Inferior parietal cortex (tissue), 1 donor: Measurements from ENCODE around the gene PTPRQ.

ENCODE experiments used
- DNase-seq: peaks from one replicate; pipeline ENCODE4 v3.0.0-alpha.2; 2016; ENCODE audit errors: extremely low spot score

PTPRQ gene

GRCh38 chr12:80565271-80565670 lies 121.2 kb downstream of the PTPRQ start:
- no peak for DNase-seq

GRCh38 chr12:80567401-80567800 lies 123.4 kb downstream of the PTPRQ start:
- DNase-seq: no peak

GRCh38 chr12:80576641-80577418 lies 132.8 kb downstream of the PTPRQ start:
- no peak for DNase-seq

GRCh38 chr12:80580254-80580653 lies 136.2 kb downstream of the PTPRQ start:
- no peak for DNase-seq

- DNase-seq: no peak
Measured at GRCh38 chr12:80581783-80582182, 137.7 kb downstream of the PTPRQ start.

GRCh38 chr12:80582431-80582830 lies 138.4 kb downstream of the PTPRQ start:
- DNase-seq: no peak

- no peak for DNase-seq
Measured at GRCh38 chr12:80589077-80589476, 145.0 kb downstream of the PTPRQ start.

- DNase-seq: no peak
Measured at GRCh38 chr12:80590085-80590484, 146.1 kb downstream of the PTPRQ start.

GRCh38 chr12:80593766-80594165 lies 149.7 kb downstream of the PTPRQ start:
- DNase-seq: no peak

GRCh38 chr12:80596509-80596908 lies 152.5 kb downstream of the PTPRQ start:
- DNase-seq: no peak

GRCh38 chr12:80598004-80598606 lies 154.1 kb downstream of the PTPRQ start:
- peak; percentile 11 for DNase-seq

- DNase-seq: no peak
Measured at GRCh38 chr12:80602455-80602854, 158.4 kb downstream of the PTPRQ start.

GRCh38 chr12:80607361-80608135 lies 163.5 kb downstream of the PTPRQ start:
- DNase-seq: no peak

- DNase-seq: no peak
Measured at GRCh38 chr12:80617733-80618132, 173.7 kb downstream of the PTPRQ start.

- no peak for DNase-seq
Measured at GRCh38 chr12:80620281-80620680, 176.2 kb downstream of the PTPRQ start.

GRCh38 chr12:80622271-80622670 lies 178.2 kb downstream of the PTPRQ start:
- no peak for DNase-seq

GRCh38 chr12:80625051-80625450 lies 181.0 kb downstream of the PTPRQ start:
- DNase-seq: no peak

- no peak for DNase-seq
Measured at GRCh38 chr12:80625901-80626300, 181.9 kb downstream of the PTPRQ start.

GRCh38 chr12:80627782-80628181 lies 183.7 kb downstream of the PTPRQ start:
- DNase-seq: no peak

GRCh38 chr12:80632835-80633234 lies 188.8 kb downstream of the PTPRQ start:
- DNase-seq: peak; percentile 4

GRCh38 chr12:80634903-80635302 lies 190.9 kb downstream of the PTPRQ start:
- no peak for DNase-seq

- no peak for DNase-seq
Measured at GRCh38 chr12:80636832-80637231, 192.8 kb downstream of the PTPRQ start.

GRCh38 chr12:80641936-80642335 lies 197.9 kb downstream of the PTPRQ start:
- no peak for DNase-seq
